B cell (primary cell): Measurements from ENCODE around the gene GLYATL3. TPM values are rescaled to one million over a fixed set of nuclear protein-coding genes. Genes with fewer than 3 reads are reported as not detected.

Source experiments
- ATAC-seq: fragments of 200-7000 bp; cut with Tn5 transposase; one replicate; pipeline ENCODE4 v1.10.0; 2021; ENCODE audit warnings: low read depth, mild to moderate bottlenecking, moderate number of reproducible peaks, moderate library complexity
- CTCF ChIA-PET: fragments of 350-600 bp; sonication (Branson Sonifier 250); formaldehyde crosslinking; loops from one replicate; lab custom pipeline; 2021; ENCODE audit warnings: antibody characterized with exemption, inconsistent platforms; lab: Charles Lee
- POLR2A ChIA-PET: fragments of 350-600 bp; sonication (Branson Sonifier 250); formaldehyde crosslinking; loops from one replicate; lab custom pipeline; 2021; ENCODE audit warnings: antibody characterized with exemption; lab: Charles Lee
- DNase-seq: peaks from one replicate; pipeline ENCODE4 v3.0.0; 2013
- H2AFZ ChIP-seq: 2 replicates; pipeline ENCODE4 v1.6.1; 2012; ENCODE audit warnings: mild to moderate bottlenecking, low read depth, low read length; ENCODE audit not compliant: insufficient read depth, poor library complexity, severe bottlenecking
- H3K27ac ChIP-seq, 2 donors: 1 replicate in 1 of 2; 2 replicates in 1 of 2; pipeline ENCODE4 v1.5.1; 2012 to 2013; ENCODE audit warnings: low read length in 2 of 2, mild to moderate bottlenecking in 2 of 2, moderate library complexity in 1 of 2
- H3K27me3 ChIP-seq, 4 experiments: fragments of 200-600 bp in 1 of 4; sonication (generic) in 1 of 4; replicated peaks in 1 of 4; 1 replicate in 2 of 4; 2 replicates in 2 of 4; pipeline versions ENCODE4 v1.6.1 to v1.7.0; 2013 to 2016; ENCODE audit warnings: low read length in 3 of 4, mild to moderate bottlenecking in 2 of 4, mixed read lengths in 1 of 4, moderate library complexity in 1 of 4; ENCODE audit not compliant: insufficient read depth in 4 of 4, control insufficient read depth in 3 of 4; ENCODE audit errors: control extremely low read depth in 1 of 4
- H3K36me3 ChIP-seq, 2 experiments: replicated peaks in 1 of 2; 1 replicate in 1 of 2; 2 replicates in 1 of 2; pipeline versions ENCODE4 v1.6.1 to v1.7.1; 2013; ENCODE audit warnings: low read length in 1 of 2; ENCODE audit not compliant: insufficient read depth in 2 of 2, control insufficient read depth in 1 of 2; ENCODE audit errors: control extremely low read depth in 1 of 2, extremely low read depth in 1 of 2
- H3K4me1 ChIP-seq, 2 donors: fragments of 200-600 bp in 1 of 2; sonication (generic) in 1 of 2; 1 replicate in 1 of 2; 2 replicates in 1 of 2; pipeline versions ENCODE4 v1.5.1 to v1.6.1; 2013 to 2017; ENCODE audit warnings: low read length in 2 of 2; ENCODE audit not compliant: control insufficient read depth in 2 of 2, insufficient read depth in 2 of 2
- H3K4me2 ChIP-seq: replicated peaks from 2 replicates; pipeline ENCODE3; 2012; ENCODE audit warnings: mild to moderate bottlenecking, low read depth, low read length; ENCODE audit not compliant: poor library complexity, severe bottlenecking
- H3K4me3 ChIP-seq, 5 experiments: fragments of 200-600 bp in 1 of 5; sonication (generic) in 1 of 5; 1 replicate in 3 of 5; 2 replicates in 2 of 5; pipeline versions ENCODE4 v1.5.1 to v1.7.0; 2011 to 2016; ENCODE audit warnings: low read length in 4 of 5, mild to moderate bottlenecking in 4 of 5, low read depth in 2 of 5, control low read depth in 1 of 5, moderate library complexity in 1 of 5; ENCODE audit not compliant: insufficient read depth in 1 of 5; ENCODE audit errors: control extremely low read depth in 1 of 5, extremely low read depth in 1 of 5
- H3K79me2 ChIP-seq: fragments of 200-600 bp; sonication (generic); one replicate; pipeline ENCODE4 v1.6.0; 2016; ENCODE audit warnings: low read length; ENCODE audit not compliant: control insufficient read depth, insufficient read depth
- H3K9ac ChIP-seq: fragments of 200-600 bp; sonication (generic); 2 replicates; pipeline ENCODE4 v1.6.1; 2017; ENCODE audit warnings: mild to moderate bottlenecking, low read length, moderate library complexity
- H3K9me3 ChIP-seq, 3 donors: one replicate each; pipeline versions ENCODE4 v1.6.1 to v1.7.1; 2013; ENCODE audit warnings: low read length in 2 of 3; ENCODE audit not compliant: control insufficient read depth in 2 of 3, insufficient read depth in 1 of 3; ENCODE audit errors: control extremely low read depth in 1 of 3
- H4K20me1 ChIP-seq: 2 replicates; pipeline ENCODE4 v1.6.0; 2012; ENCODE audit warnings: mild to moderate bottlenecking, low read length; ENCODE audit not compliant: insufficient read depth, control insufficient read depth, poor library complexity, severe bottlenecking
- H3K27ac Mint-ChIP-seq: one replicate; pipeline ENCODE4 v1.8.0; 2021; ENCODE audit warnings: mixed read lengths
- H3K27me3 Mint-ChIP-seq: one replicate; pipeline ENCODE4 v1.8.0; 2021; ENCODE audit warnings: mixed read lengths
- H3K4me1 Mint-ChIP-seq: one replicate; pipeline ENCODE4 v1.8.0; 2021; ENCODE audit warnings: mixed read lengths
- H3K4me3 Mint-ChIP-seq: one replicate; pipeline ENCODE4 v1.8.0; 2021; ENCODE audit warnings: mixed read lengths
- H3K9me3 Mint-ChIP-seq: one replicate; pipeline ENCODE4 v1.8.0; 2022; ENCODE audit warnings: mixed read lengths; ENCODE audit not compliant: insufficient read depth
- EZH2 ChIP-seq: IDR thresholded peaks from 2 replicates; pipeline ENCODE4 v1.6.1; 2012; ENCODE audit warnings: borderline replicate concordance, low read depth, mild to moderate bottlenecking, moderate library complexity, low read length; ENCODE audit not compliant: insufficient read depth, poor library complexity, severe bottlenecking
- WGBS: methylation state at CpG from one replicate; pipeline ENCODE4 v1.1.5; 2013; ENCODE audit warnings: missing lambda C conversion rate; ENCODE audit not compliant: insufficient coverage; 5-methylcytosine and 5-hydroxymethylcytosine counted together
- intact Hi-C: fragments of 100-400 bp; cut with micrococcal nuclease; formaldehyde crosslinking; loops from one replicate; pipeline ENCODE4 v1.10.0; 2022
- polyA plus RNA-seq: library from polyadenylated mRNA; depleted of rRNA; stranded (reverse); fragments of >200 nt; gene quantifications from 2 replicates; pipeline ENCODE4 v1.2.3, GENCODE V29; 2012
- total RNA-seq, 2 donors: library from RNA; stranded (reverse); fragments of 120-200 nt in 1 of 2; gene quantifications; 1 replicate in 1 of 2; 2 replicates in 1 of 2; pipeline versions ENCODE4 v1.2.3 to v1.2.4, GENCODE V29; 2013 to 2022
- TF ChIP-seq, protein P1 (sequence below): fragments of 200-600 bp; IDR thresholded peaks from one replicate; pipeline ENCODE4 v1.8.0; 2022; ENCODE audit warnings: antibody characterized with exemption, mild to moderate bottlenecking

Gene GLYATL3
- total and polyA plus RNA-seq, 2 donors (not counting 1 experiment from before 2014, with no cell fraction given), result not detected

DNA sequence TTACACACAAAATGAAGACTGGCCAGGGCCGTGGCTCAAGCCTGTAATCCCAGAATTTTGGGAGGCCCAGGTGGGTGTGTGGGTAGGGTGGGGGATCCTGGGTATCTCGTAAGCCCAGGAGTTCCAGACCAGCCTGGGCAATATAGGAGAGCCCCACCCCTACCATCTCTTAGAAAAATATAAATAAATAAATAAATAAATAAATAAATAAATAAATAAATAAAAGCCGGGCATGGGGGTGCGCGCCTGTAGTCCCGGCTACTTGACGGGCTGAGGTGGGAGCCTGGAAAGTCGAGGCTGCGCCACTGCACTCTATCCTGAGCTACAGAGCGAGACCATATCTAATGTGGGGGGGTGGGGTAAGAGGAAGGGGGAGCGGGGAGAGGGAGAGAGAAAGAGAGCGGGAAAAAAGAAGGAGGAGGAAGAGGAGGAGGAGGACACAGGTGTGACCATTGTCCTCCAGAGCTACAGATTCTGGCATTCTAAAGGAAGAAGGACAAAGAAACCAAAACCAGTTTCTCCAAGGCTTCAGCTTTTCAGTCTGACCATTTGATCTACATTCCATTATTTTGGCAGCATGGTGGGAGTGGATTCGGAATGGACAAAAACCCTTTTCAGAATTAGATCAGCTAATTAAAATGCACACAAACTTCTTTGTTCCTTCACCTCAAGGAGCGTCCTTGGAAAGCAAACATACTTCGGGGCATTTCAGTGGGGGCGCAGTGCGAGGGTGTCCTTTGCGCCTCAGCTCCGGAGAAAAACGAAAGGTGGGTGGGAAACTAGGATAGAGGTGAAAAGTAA is 50.2 kb downstream of the GLYATL3 start:
- Mint-ChIP-seq H3K9me3 (no peaks in the 10 kb centered on the region), H3K27me3 (peaks cover 34% of the 10 kb centered on the region), H3K4me3 (peak overlapping the region; percentile 80), H3K4me1 (peaks cover 18% of the 10 kb centered on the region), H3K27ac (no peak overlapping the region)
- H3K36me3 ChIP-seq, result no peaks in the 10 kb centered on the region
- peak overlapping the region in 2 of 5 experiments; percentile 3 to 60 for H3K4me3 ChIP-seq
- peaks cover 0 to 19% (median 7%) of the 10 kb centered on the region in 4 experiments for H3K27me3 ChIP-seq
- POLR2A ChIA-PET, result no interaction called here
- peaks cover 13 to 19% of the 10 kb centered on the region in 2 donors for H3K4me1 ChIP-seq
- ATAC-seq (no peak), DNase-seq (no peak)
- H2AFZ ChIP-seq, result peak overlapping the region; percentile 65
- CTCF ChIA-PET, result interaction anchor here (1.5 kb wide), 1 partner anchor 18 kb away, joined by 7 read pairs; no protein-coding TSS in a partner anchor
- no peaks in the 10 kb centered on the region for H4K20me1 ChIP-seq
- H3K27ac ChIP-seq, result no peak overlapping the region
- peak overlapping the region; percentile 79 for H3K4me2 ChIP-seq
- H3K79me2 ChIP-seq, result no peaks in the 10 kb centered on the region
- TF ChIP-seq, protein P1, sequence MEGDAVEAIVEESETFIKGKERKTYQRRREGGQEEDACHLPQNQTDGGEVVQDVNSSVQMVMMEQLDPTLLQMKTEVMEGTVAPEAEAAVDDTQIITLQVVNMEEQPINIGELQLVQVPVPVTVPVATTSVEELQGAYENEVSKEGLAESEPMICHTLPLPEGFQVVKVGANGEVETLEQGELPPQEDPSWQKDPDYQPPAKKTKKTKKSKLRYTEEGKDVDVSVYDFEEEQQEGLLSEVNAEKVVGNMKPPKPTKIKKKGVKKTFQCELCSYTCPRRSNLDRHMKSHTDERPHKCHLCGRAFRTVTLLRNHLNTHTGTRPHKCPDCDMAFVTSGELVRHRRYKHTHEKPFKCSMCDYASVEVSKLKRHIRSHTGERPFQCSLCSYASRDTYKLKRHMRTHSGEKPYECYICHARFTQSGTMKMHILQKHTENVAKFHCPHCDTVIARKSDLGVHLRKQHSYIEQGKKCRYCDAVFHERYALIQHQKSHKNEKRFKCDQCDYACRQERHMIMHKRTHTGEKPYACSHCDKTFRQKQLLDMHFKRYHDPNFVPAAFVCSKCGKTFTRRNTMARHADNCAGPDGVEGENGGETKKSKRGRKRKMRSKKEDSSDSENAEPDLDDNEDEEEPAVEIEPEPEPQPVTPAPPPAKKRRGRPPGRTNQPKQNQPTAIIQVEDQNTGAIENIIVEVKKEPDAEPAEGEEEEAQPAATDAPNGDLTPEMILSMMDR, result no peak
- no peak for TF ChIP-seq EZH2
- peak overlapping the region; percentile 53 for H3K9ac ChIP-seq
- intact Hi-C loops, result no loop called here
- 30% methylated on average over 11 of the region's 20 CpGs for WGBS
- H3K9me3 ChIP-seq, result no peaks in the 10 kb centered on the region

DNA sequence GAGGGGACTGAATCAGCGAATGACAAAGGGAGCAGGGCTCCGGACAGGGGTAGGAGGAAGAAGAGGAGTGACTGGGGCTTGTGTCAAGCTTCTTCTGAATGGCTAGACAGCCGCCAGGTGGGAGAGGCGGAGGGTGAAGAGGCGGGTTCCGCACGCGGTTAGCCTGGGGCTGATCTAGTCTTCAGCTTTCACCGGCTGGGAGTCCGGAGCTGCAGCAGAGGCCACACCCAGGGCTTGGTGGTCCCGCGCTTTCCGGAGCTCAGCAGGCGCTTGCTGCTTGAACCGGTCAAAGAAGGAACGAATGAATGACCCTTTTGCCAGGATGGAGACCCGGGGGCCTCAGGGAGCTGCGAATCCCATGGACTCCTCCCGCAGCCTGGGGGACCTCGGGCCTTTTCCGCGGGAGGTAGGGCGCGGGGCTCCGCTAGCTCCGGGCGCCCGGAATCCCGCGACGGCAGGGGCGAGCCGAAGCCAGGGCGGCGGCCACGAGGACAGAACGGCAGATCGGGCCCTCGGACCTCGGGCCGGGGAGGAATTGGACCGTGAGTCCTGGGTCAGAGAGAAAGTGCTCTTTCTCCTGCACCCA is 50.9 kb downstream of the GLYATL3 start, which contains the start of gene C6orf141:
Gene C6orf141 (plus strand): TSS at position 177 of the 586 bp plus-strand sequence. CDS start 125 bp downstream, at position 302.
- Mint-ChIP-seq H3K27me3 (peaks cover 34% of the 10 kb centered on the region), H3K27ac (no peak within 1 kb of the TSS), H3K4me3 (peak within 1 kb of the TSS; percentile 80), H3K4me1 (peaks cover 18% of the 10 kb centered on the region), H3K9me3 (no peaks in the 10 kb centered on the region)
- 3% methylated on average over 42 of the region's 42 CpGs for whole genome bisulfite sequencing
- Histone ChIP-seq H3K9me3 (no peaks in the 10 kb centered on the region), H3K79me2 (no peaks in the 10 kb centered on the region), H2AFZ (peak within 1 kb of the TSS; percentile 65), H3K4me2 (peak within 1 kb of the TSS; percentile 79), H3K27ac (peak within 1 kb of the TSS in 1 of 2 donors; percentile 8), H3K4me3 (peak within 1 kb of the TSS; percentile 12 to 60 (median 38)), H4K20me1 (no peaks in the 10 kb centered on the region), H3K27me3 (peaks cover 0 to 19% (median 7%) of the 10 kb centered on the region in 4 experiments), H3K9ac (peak within 1 kb of the TSS; percentile 53), H3K36me3 (no peaks in the 10 kb centered on the region), H3K4me1 (peaks cover 13 to 19% of the 10 kb centered on the region in 2 donors)
- POLR2A ChIA-PET, result no interaction called here
- CTCF ChIA-PET, result interaction anchor here (1.5 kb wide), 1 partner anchor 18 kb away, joined by 7 read pairs; no protein-coding TSS in a partner anchor
- TF ChIP-seq, protein P1, result no peak
- no peak for TF ChIP-seq EZH2
- DNase-seq (peak; percentile 22), ATAC-seq (no peak)
- intact Hi-C loops, result no loop called here
